Neural cell (in vitro differentiated cells): ENCODE measurements around the gene SNRNP25.

Experiments
- EZH2 ChIP-seq: fragments of 200-600, 300-800 bp; shearing (Covaris generic), sonication (generic); IDR thresholded peaks from 2 replicates; pipeline ENCODE4 v1.6.1; 2014; ENCODE audit warnings: antibody characterized with exemption, low read length, borderline replicate concordance, mild to moderate bottlenecking; ENCODE audit not compliant: insufficient read depth, poor library complexity, severe bottlenecking
- TF ChIP-seq, protein P1 (sequence below): fragments of 450-650 bp; IDR thresholded peaks from 2 replicates; pipeline ENCODE4 v1.5.1; 2014; ENCODE audit warnings: antibody characterized with exemption, mild to moderate bottlenecking, moderate library complexity; ENCODE audit not compliant: poor library complexity, severe bottlenecking

GRCh38 chr16:47234-47633 lies 6.4 kb upstream of the SNRNP25 start:
- TF ChIP-seq, protein P1, sequence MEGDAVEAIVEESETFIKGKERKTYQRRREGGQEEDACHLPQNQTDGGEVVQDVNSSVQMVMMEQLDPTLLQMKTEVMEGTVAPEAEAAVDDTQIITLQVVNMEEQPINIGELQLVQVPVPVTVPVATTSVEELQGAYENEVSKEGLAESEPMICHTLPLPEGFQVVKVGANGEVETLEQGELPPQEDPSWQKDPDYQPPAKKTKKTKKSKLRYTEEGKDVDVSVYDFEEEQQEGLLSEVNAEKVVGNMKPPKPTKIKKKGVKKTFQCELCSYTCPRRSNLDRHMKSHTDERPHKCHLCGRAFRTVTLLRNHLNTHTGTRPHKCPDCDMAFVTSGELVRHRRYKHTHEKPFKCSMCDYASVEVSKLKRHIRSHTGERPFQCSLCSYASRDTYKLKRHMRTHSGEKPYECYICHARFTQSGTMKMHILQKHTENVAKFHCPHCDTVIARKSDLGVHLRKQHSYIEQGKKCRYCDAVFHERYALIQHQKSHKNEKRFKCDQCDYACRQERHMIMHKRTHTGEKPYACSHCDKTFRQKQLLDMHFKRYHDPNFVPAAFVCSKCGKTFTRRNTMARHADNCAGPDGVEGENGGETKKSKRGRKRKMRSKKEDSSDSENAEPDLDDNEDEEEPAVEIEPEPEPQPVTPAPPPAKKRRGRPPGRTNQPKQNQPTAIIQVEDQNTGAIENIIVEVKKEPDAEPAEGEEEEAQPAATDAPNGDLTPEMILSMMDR: no peak
- no peak for TF ChIP-seq EZH2
